H1 (cell line): ENCODE measurements around the gene TUBGCP6. TPM values are rescaled to one million over a fixed set of nuclear protein-coding genes. Genes with fewer than 3 reads are reported as not detected.

Source experiments
- CREB1 ChIP-seq: IDR thresholded peaks from 2 replicates; pipeline ENCODE4 v1.6.1; 2012; ENCODE audit warnings: inconsistent platforms
- GTF2F1 ChIP-seq: IDR thresholded peaks from 2 replicates; pipeline ENCODE4 v1.6.1; 2012; ENCODE audit warnings: low read depth, low read length, improper control_type of control experiment, borderline replicate concordance
- JUN ChIP-seq: IDR thresholded peaks from 2 replicates; pipeline ENCODE4 v1.6.1; 2011; ENCODE audit warnings: low read depth, mild to moderate bottlenecking, improper control_type of control experiment, low read length
- polyA plus RNA-seq, 7 experiments: library from polyadenylated mRNA; depleted of rRNA in 3 of 7; stranded (reverse) in 5 of 7; unstranded in 2 of 7; fragments of >200 nt in 5 of 7; fragments of 200-250 nt in 2 of 7; gene quantifications; 1 replicate in 5 of 7; 2 replicates in 1 of 7; 4 replicates in 1 of 7; pipeline versions ENCODE4 v1.2.1 to v1.2.3, GENCODE V29; 2011 to 2013; ENCODE audit warnings: missing spikeins in 2 of 7, mixed read lengths in 2 of 7
- total RNA-seq: library from RNA; stranded (reverse); fragmentation: NEBNext Ultra II Directional; extraction: Animal tissue kit (Norgen Biotek cat#: 25700); gene quantifications from 2 replicates; pipeline ENCODE4 v1.2.1, GENCODE V29; 2021

Gene TUBGCP6
- total and polyA plus RNA-seq, 2 of the 8 experiments (the other 6 are each of a cell fraction or from before 2014, with no cell fraction given) = 24.2 to 24.7 TPM

GRCh38 chr22:50238755-50239154 lies 6.1 kb downstream of the TUBGCP6 start (continued):
- no peak for TF ChIP-seq JUN
- no peak for TF ChIP-seq GTF2F1
- no peak for TF ChIP-seq CREB1
